Neural cell (in vitro differentiated cells): Measurements from ENCODE around the gene CSKMT.

Experiments
- CTCF ChIP-seq: fragments of 450-650 bp; IDR thresholded peaks from 2 replicates; pipeline ENCODE4 v1.5.1; 2014; ENCODE audit warnings: antibody characterized with exemption, mild to moderate bottlenecking, moderate library complexity; ENCODE audit not compliant: poor library complexity, severe bottlenecking
- EP300 ChIP-seq: fragments of 450-650 bp; conservative IDR thresholded peaks from 2 replicates; pipeline ENCODE4 v1.6.1; 2014; ENCODE audit warnings: antibody characterized with exemption, mild to moderate bottlenecking, moderate library complexity; ENCODE audit not compliant: poor library complexity, severe bottlenecking
- EZH2 ChIP-seq: fragments of 200-600, 300-800 bp; shearing (Covaris generic), sonication (generic); IDR thresholded peaks from 2 replicates; pipeline ENCODE4 v1.6.1; 2014; ENCODE audit warnings: antibody characterized with exemption, low read length, borderline replicate concordance, mild to moderate bottlenecking; ENCODE audit not compliant: insufficient read depth, poor library complexity, severe bottlenecking
- MXI1 ChIP-seq: fragments of 450-650 bp; conservative IDR thresholded peaks from 2 replicates; pipeline ENCODE4 v1.6.1; 2014; ENCODE audit warnings: antibody characterized with exemption, mild to moderate bottlenecking; ENCODE audit not compliant: poor library complexity, severe bottlenecking
- POLR2AphosphoS5 ChIP-seq: IDR thresholded peaks from 2 replicates; pipeline ENCODE4 v1.6.1; 2012
- RAD21 ChIP-seq: fragments of 450-650 bp; conservative IDR thresholded peaks from 2 replicates; pipeline ENCODE4 v1.6.1; 2014; ENCODE audit warnings: antibody characterized with exemption, mild to moderate bottlenecking, moderate library complexity
- REST ChIP-seq: IDR thresholded peaks from 2 replicates; pipeline ENCODE4 v1.6.1; 2012; ENCODE audit warnings: borderline replicate concordance

- TF ChIP-seq RAD21 (no peak), CTCF (no peak), REST (no peak), POLR2AphosphoS5 (no peak), MXI1 (no peak), EZH2 (no peak), EP300 (no peak)
Observed at GRCh38 chr11:62621027-62621566, 44.0 kb upstream of the CSKMT start.
